Heart left ventricle (tissue), 16 donors: ENCODE measurements around the gene CD247. TPM values are rescaled to one million over a fixed set of nuclear protein-coding genes. Genes with fewer than 3 reads are reported as not detected.

ENCODE experiments used
- ATAC-seq, 4 donors: fragments of 200-7000 bp; cut with Tn5 transposase; one replicate each; pipeline ENCODE4 v1.9.1; 2020 to 2022; ENCODE audit warnings: moderate library complexity in 4 of 4, mild to moderate bottlenecking in 3 of 4, moderate number of reproducible peaks in 1 of 4
- DNase-seq, 5 donors: peaks; one replicate each; pipeline ENCODE4 v3.0.0-alpha.2; 2020
- H3K27ac ChIP-seq, 12 donors: fragments of 200-600 bp; sonication (generic) in 4 of 12; one replicate each; pipeline versions ENCODE4 v1.5.0 to v1.8.0; 2016 to 2022; ENCODE audit warnings: mild to moderate bottlenecking in 2 of 12
- H3K27me3 ChIP-seq, 9 donors: fragments of 200-600 bp; sonication (generic) in 2 of 9; one replicate each; pipeline versions ENCODE4 v1.5.1 to v1.8.0; 2016 to 2022; ENCODE audit warnings: mild to moderate bottlenecking in 3 of 9
- H3K36me3 ChIP-seq, 9 donors: fragments of 200-600 bp; sonication (generic) in 2 of 9; one replicate each; pipeline versions ENCODE4 v1.5.0 to v1.8.0; 2018 to 2022; ENCODE audit warnings: mild to moderate bottlenecking in 2 of 9
- H3K4me1 ChIP-seq, 12 donors: fragments of 200-600 bp; sonication (generic) in 4 of 12; one replicate each; pipeline versions ENCODE4 v1.5.0 to v1.8.0; 2016 to 2022; ENCODE audit warnings: mild to moderate bottlenecking in 3 of 12
- H3K4me3 ChIP-seq, 12 donors: fragments of 200-600 bp; sonication (generic) in 4 of 12; one replicate each; pipeline versions ENCODE4 v1.5.0 to v1.8.0; 2017 to 2022; ENCODE audit warnings: mild to moderate bottlenecking in 9 of 12, moderate library complexity in 4 of 12
- H3K9me3 ChIP-seq, 12 donors: fragments of 200-600 bp; sonication (generic) in 4 of 12; one replicate each; pipeline versions ENCODE4 v1.5.0 to v1.8.0; 2016 to 2022; ENCODE audit warnings: mild to moderate bottlenecking in 1 of 12
- POLR2A ChIP-seq, 2 donors: fragments of 450-650 bp; IDR thresholded peaks; one replicate each; pipeline ENCODE4 v1.6.1; 2017; ENCODE audit warnings: antibody characterized with exemption in 2 of 2, mild to moderate bottlenecking in 2 of 2, moderate library complexity in 2 of 2
- WGBS, 4 donors: extraction: QIAGEN DNeasy Blood & Tissue Kit in 2 of 4; methylation state at CpG; one replicate each; pipeline versions ENCODE4 v1.1.5 to v1.1.7; 2013 to 2018; 5-methylcytosine and 5-hydroxymethylcytosine counted together
- intact Hi-C, 10 donors: fragments of 100-400 bp; cut with DNase I; formaldehyde crosslinking; loops; one replicate each; pipeline versions ENCODE4 v1.11.1 to v1.14.2; 2022
- polyA plus RNA-seq, 2 donors: library from polyadenylated mRNA; stranded (reverse); fragments of 200-250 nt; gene quantifications; one replicate each; pipeline ENCODE4 v1.2.3, GENCODE V29; 2013
- total RNA-seq, 9 donors: library from RNA; depleted of rRNA in 2 of 9; stranded (reverse); fragments of >200 nt in 2 of 9; fragmentation: NEBNext Ultra II Directional in 3 of 9; extraction: Animal tissue kit (Norgen Biotek cat#: 25700) in 3 of 9; gene quantifications; one replicate each; pipeline versions ENCODE4 v1.1.0 to v1.2.4, GENCODE V29; 2016 to 2023
- TF ChIP-seq, protein P1 (sequence below), 12 donors: fragments of 200-600 bp; sonication (generic) in 4 of 12; IDR thresholded peaks; one replicate each; pipeline versions ENCODE4 v1.5.0 to v1.8.0; 2018 to 2022; ENCODE audit warnings: antibody characterized with exemption in 12 of 12, mild to moderate bottlenecking in 5 of 12
- donor health status: ischemic (EF 13 %, LVEDD 7.1; RV severe dilation, severe dysfunction).
- donor health status: healthy with polysubstance abuse.
- donor health status: DM: no; HTN: yes; CAD: no.
- donor health status: DM: no; HTN: no; CAD: no.
- donor health status: ischemic (EF 25% LVEDD 6.9; RV normal size, moderate dysfunction).
- donor health status: ischemic (EF 25% LVEDD 5.7; RV mildly dilated, moderate dysfunction).
- donor health status: healthy.
- donor health status: DM: yes; HTN: yes; CAD: no.
- donor health status: ischemic (EF 35%, LVEDD 5.7; RV mildly dilated, moderate dysfunction).
- donor health status: nonischemic (EF 11% LVEDD 7.7; RV severe dilation, severe dysfunction).
- donor health status: DM: yes; HTN: yes; CAD: no.
- donor health status: PGD.
- donor health status: ischemic (EF 29% LVEDD 5.4; RV normal size, mild dysfunction).
- donor health status: nonischemic (EF 23%, LVEDD 6.1; RV moderate dilation, normal function).

The CD247 gene
- total and polyA plus RNA-seq, 11 donors: 0.19 to 7.6 (median 0.47) TPM; not detected in 1

DNA sequence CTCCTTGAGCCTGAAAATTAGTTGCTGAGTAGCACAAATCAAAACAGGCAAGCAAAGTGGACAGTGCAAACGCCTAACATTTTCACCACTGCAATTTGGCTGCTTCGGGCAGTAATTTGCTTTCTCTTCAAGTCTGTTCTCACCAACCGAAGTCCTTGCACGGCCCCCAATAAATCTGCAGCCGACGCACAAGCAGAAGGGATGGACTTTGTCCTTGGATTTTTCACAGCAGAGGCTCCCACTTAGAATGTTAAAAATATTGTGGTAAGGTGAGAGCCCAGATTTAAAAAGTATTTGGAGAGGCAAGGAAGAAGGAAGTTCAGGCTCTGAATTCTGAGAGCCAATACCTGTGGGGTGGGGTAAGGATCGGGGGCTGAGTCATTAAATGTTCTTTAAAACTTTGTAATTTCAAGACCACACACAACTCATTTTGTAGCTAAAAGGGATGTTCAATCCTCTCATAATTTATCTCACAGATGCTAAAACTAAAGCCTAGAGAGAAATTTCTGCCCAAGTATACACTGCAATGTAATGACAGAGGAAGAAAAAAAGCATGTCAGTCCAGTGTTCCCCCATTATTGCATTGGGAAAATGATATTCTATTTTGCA lies 6.2 kb downstream of the CD247 start:
- TF ChIP-seq, protein P1, sequence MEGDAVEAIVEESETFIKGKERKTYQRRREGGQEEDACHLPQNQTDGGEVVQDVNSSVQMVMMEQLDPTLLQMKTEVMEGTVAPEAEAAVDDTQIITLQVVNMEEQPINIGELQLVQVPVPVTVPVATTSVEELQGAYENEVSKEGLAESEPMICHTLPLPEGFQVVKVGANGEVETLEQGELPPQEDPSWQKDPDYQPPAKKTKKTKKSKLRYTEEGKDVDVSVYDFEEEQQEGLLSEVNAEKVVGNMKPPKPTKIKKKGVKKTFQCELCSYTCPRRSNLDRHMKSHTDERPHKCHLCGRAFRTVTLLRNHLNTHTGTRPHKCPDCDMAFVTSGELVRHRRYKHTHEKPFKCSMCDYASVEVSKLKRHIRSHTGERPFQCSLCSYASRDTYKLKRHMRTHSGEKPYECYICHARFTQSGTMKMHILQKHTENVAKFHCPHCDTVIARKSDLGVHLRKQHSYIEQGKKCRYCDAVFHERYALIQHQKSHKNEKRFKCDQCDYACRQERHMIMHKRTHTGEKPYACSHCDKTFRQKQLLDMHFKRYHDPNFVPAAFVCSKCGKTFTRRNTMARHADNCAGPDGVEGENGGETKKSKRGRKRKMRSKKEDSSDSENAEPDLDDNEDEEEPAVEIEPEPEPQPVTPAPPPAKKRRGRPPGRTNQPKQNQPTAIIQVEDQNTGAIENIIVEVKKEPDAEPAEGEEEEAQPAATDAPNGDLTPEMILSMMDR (IDR thresholded peaks at IDR 0.05): no peak
- peaks cover 0 to 4% (median 0%) of the 10 kb centered on the region in 9 donors for H3K27me3 ChIP-seq
- ATAC-seq (no peak), DNase-seq (no peak)
- no peak overlapping the region for H3K27ac ChIP-seq
- H3K4me3 ChIP-seq: peak overlapping the region in 1 of 12 donors; percentile 12
- H3K36me3 ChIP-seq: no peaks in the 10 kb centered on the region
- no peaks in the 10 kb centered on the region for H3K9me3 ChIP-seq
- intact Hi-C loops: no loop called here
- H3K4me1 ChIP-seq: no peaks in the 10 kb centered on the region
- 85 to 90% (median 87%) methylated on average over 7 of the region's 7 CpGs for WGBS, 4 donors

DNA sequence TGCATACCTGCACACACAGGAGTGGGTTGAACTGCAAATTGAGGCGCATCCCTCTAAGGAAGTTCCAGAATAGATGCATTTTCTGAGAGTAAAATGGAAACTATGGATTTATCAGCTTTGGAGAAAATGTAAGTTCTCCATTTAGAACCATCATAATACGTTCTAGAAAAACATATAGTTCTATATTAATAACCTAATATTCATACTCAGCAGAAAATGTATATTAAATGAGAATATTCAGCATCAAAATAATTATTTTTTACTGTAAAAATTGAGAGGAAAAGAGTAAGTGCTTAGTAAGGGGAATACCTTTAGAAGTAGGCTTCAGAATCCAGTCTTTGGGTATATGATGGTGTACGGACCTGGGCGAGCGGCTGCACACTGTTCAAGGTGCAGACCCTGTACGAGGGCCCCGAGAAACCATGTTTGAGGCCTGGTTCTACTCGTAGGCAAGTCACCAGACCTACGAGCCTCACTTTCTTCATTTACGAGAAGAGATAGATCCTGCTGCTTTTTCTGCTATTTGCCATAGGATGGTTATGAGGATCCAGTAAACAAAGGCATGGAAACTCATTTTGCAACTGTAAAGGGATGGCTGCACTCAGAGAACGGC lies 6.8 kb downstream of the CD247 start:
- Histone ChIP-seq H3K36me3 (no peaks in the 10 kb centered on the region), H3K27ac (no peak overlapping the region), H3K4me1 (no peaks in the 10 kb centered on the region), H3K9me3 (no peaks in the 10 kb centered on the region), H3K27me3 (peaks cover 0 to 4% (median 0%) of the 10 kb centered on the region in 9 donors), H3K4me3 (peak overlapping the region in 1 of 12 donors; percentile 12)
- intact Hi-C loops: no loop called here
- DNase-seq: no peak
- 87 to 92% (median 90%) methylated on average over 11 of the region's 11 CpGs for WGBS, 4 donors
- ATAC-seq: no peak
- TF ChIP-seq POLR2A (IDR thresholded peaks at IDR 0.05): no peak
- TF ChIP-seq, protein P1 (IDR thresholded peaks at IDR 0.05): no peak

DNA sequence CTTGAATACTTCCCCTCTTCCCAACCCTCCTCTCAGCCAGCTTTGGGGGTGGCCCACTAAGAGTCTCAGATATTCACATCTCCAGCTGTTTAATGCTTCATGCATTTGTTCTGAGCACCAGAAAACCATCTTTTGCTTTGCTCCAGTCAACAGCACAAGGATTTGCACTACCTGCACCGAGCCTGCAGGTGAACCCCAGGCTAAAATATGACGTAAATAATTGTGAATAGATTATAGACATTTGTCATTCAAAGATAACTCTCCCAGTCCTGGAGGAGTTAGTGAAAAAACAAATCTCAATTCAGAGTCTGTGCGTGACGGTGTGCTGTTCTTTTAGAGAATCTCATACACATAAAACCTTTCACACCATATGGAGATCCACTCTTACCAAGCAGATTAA lies 7.4 kb downstream of the CD247 start:
- WGBS, 4 donors: 83 to 94% (median 86%) methylated on average over 4 of the region's 4 CpGs
- no peak for DNase-seq
- H3K4me1 ChIP-seq: no peaks in the 10 kb centered on the region
- H3K36me3 ChIP-seq: no peaks in the 10 kb centered on the region
- H3K4me3 ChIP-seq: no peak overlapping the region
- intact Hi-C loops: no loop called here
- no peak overlapping the region for H3K27ac ChIP-seq
- ATAC-seq: no peak
- H3K9me3 ChIP-seq: no peaks in the 10 kb centered on the region
- H3K27me3 ChIP-seq: peaks cover 0 to 4% (median 0%) of the 10 kb centered on the region in 9 donors
- TF ChIP-seq POLR2A (IDR thresholded peaks at IDR 0.05): no peak
- TF ChIP-seq, protein P1 (IDR thresholded peaks at IDR 0.05): no peak

DNA sequence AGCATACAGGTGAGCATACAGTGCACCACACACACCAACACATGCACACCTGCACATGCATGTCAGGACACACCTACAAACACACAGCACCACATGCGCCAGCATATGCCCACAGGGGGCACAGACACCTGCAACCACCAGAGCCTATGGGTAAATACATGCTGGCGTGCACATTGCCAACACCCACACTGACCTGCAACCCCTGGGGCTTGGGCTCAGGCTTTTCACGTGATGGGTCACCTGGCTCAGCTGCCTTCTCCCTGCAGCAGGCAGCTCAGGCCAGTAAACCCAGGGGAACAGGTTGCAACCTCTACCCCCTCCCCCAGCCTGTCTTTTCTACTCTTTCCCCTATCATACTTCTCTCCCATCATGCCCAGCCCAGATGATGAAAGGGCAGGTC lies 8.1 kb downstream of the CD247 start:
- 72 to 87% (median 80%) methylated on average over 3 of the region's 3 CpGs for WGBS, 4 donors
- H3K27me3 ChIP-seq: peaks cover 0 to 4% (median 0%) of the 10 kb centered on the region in 9 donors
- ATAC-seq (no peak), DNase-seq (no peak)
- no peaks in the 10 kb centered on the region for H3K9me3 ChIP-seq
- H3K27ac ChIP-seq: no peak overlapping the region
- H3K36me3 ChIP-seq: no peaks in the 10 kb centered on the region
- TF ChIP-seq, protein P1 (IDR thresholded peaks at IDR 0.05): no peak
- TF ChIP-seq POLR2A (IDR thresholded peaks at IDR 0.05): no peak
- H3K4me3 ChIP-seq: no peak overlapping the region
- intact Hi-C loops: no loop called here
- no peaks in the 10 kb centered on the region for H3K4me1 ChIP-seq
